PC-3 (cell line): ENCODE results near the gene TMEM44.
"Not testable (repeated sequence)": the region's sequence is repeated elsewhere in the genome, so short reads cannot be mapped to it uniquely, and the experiment has no call there.

ENCODE experiments used
- CTCF ChIP-seq: fragments of 300-600 bp; sonication (generic); conservative IDR thresholded peaks from 2 replicates; pipeline ENCODE4 v1.5.1; 2017; ENCODE audit warnings: antibody characterized with exemption, low read depth, mild to moderate bottlenecking, low read length
- EZH2 ChIP-seq: fragments of 300-600 bp; sonication (generic); IDR thresholded peaks from one replicate; pipeline ENCODE4 v1.6.1; 2017; ENCODE audit warnings: antibody characterized with exemption, mild to moderate bottlenecking, low read length; ENCODE audit not compliant: unreplicated experiment

GRCh38 chr3:194545538-194545937 is 87.7 kb downstream of the TMEM44 start:
- not testable (repeated sequence) for TF ChIP-seq EZH2, CTCF
